Measurements from ENCODE around the gene ATP6V1F. TPM values are rescaled to one million over a fixed set of nuclear protein-coding genes. Genes with fewer than 3 reads are reported as not detected.
"Not testable (repeated sequence)": the region's sequence is repeated elsewhere in the genome, so short reads cannot be mapped to it uniquely, and the experiment has no call there.

ATP6V1F gene
- total and polyA plus RNA-seq, 5 donors, result 127 to 224 (median 137) TPM

- Histone ChIP-seq H3K4me3 (ENCODE audit: low read length) (no peak overlapping the region), H3K27me3 (ENCODE audit: control insufficient read depth, insufficient read depth) (no peaks in the 10 kb centered on the region), H3K4me1 (ENCODE audit: control insufficient read depth, insufficient read depth, low read length) (no peaks in the 10 kb centered on the region), H3K27ac (ENCODE audit: low read length) (no peak overlapping the region), H3K9me3 (ENCODE audit: control insufficient read depth, low read length) (no peaks in the 10 kb centered on the region)
- intact Hi-C loops (cut with DNase I), result loop anchor here in 1 of 4 donors (5.0 kb wide), 1 partner anchor 178 kb away; no protein-coding TSS in a partner anchor
- 89% methylated on average over 6 of the region's 6 CpGs for WGBS
- DNase-seq (peak in 1 of 3 donors; percentile 11), ATAC-seq (no peak)
Observed at GRCh38 chr7:128908750-128909624, 46.3 kb downstream of the ATP6V1F start.

- peak; percentile 8 to 27 for ATAC-seq
- H3K27ac ChIP-seq (ENCODE audit: low read length), result no peak overlapping the region
- WGBS, result 12% methylated on average over 42 of the region's 42 CpGs
- H3K4me1 ChIP-seq (ENCODE audit: control insufficient read depth, insufficient read depth, low read length), result no peaks in the 10 kb centered on the region
- intact Hi-C loops (cut with DNase I), result loop anchor here in 2 of 4 donors (5.0 to 10.0 kb wide), 2 partner anchors 175 to 177 kb away; no protein-coding TSS in a partner anchor
- peak; percentile 34 to 69 (median 54) for DNase-seq
- no peaks in the 10 kb centered on the region for H3K27me3 ChIP-seq (ENCODE audit: control insufficient read depth, insufficient read depth)
- H3K9me3 ChIP-seq (ENCODE audit: control insufficient read depth, low read length), result no peaks in the 10 kb centered on the region
- peak overlapping the region; percentile 27 for H3K4me3 ChIP-seq (ENCODE audit: low read length)
Observed at GRCh38 chr7:128909625-128910568, 47.2 kb downstream of the ATP6V1F start.

GRCh38 chr7:128910569-128910945, 47.9 kb downstream of the ATP6V1F start, which contains the start of gene KCP:
Gene KCP, minus strand, starts transcription at chr7:128910709. Its CDS starts 33 bp downstream, at chr7:128910676.
- H3K9me3 ChIP-seq (ENCODE audit: control insufficient read depth, low read length), result no peaks in the 10 kb centered on the region
- WGBS, result 19% methylated on average over 34 of the region's 34 CpGs
- intact Hi-C loops (cut with DNase I), result loop anchor here in 1 of 4 donors (10.0 kb wide), 1 partner anchor 174 kb away; no protein-coding TSS in a partner anchor
- peak within 1 kb of the TSS; percentile 27 for H3K4me3 ChIP-seq (ENCODE audit: low read length)
- no peaks in the 10 kb centered on the region for H3K27me3 ChIP-seq (ENCODE audit: control insufficient read depth, insufficient read depth)
- DNase-seq (peak in 1 of 3 donors; percentile 45), ATAC-seq (peak in 1 of 2 donors; percentile 3)
- no peak within 1 kb of the TSS for H3K27ac ChIP-seq (ENCODE audit: low read length)
- no peaks in the 10 kb centered on the region for H3K4me1 ChIP-seq (ENCODE audit: control insufficient read depth, insufficient read depth, low read length)

- Histone ChIP-seq H3K4me3 (ENCODE audit: low read length) (no peak overlapping the region), H3K9me3 (ENCODE audit: control insufficient read depth, low read length) (no peaks in the 10 kb centered on the region), H3K27me3 (ENCODE audit: control insufficient read depth, insufficient read depth) (no peaks in the 10 kb centered on the region), H3K4me1 (ENCODE audit: control insufficient read depth, insufficient read depth, low read length) (no peaks in the 10 kb centered on the region), H3K27ac (ENCODE audit: low read length) (no peak overlapping the region)
- WGBS, result 53% methylated on average over 8 of the region's 8 CpGs
- intact Hi-C loops (cut with DNase I), result loop anchor here in 1 of 4 donors (10.0 kb wide), 1 partner anchor 173 kb away; no protein-coding TSS in a partner anchor
- DNase-seq, result peak in 2 of 3 donors; percentile 58 to 69
- peak; percentile 28 to 32 for ATAC-seq
Observed at GRCh38 chr7:128911423-128912031, 48.9 kb downstream of the ATP6V1F start.

GRCh38 chr7:128912281-128912680, 49.6 kb downstream of the ATP6V1F start:
- no peaks in the 10 kb centered on the region for H3K27me3 ChIP-seq (ENCODE audit: control insufficient read depth, insufficient read depth)
- ATAC-seq (no peak), DNase-seq (peak in 1 of 3 donors; percentile 1)
- no peaks in the 10 kb centered on the region for H3K9me3 ChIP-seq (ENCODE audit: control insufficient read depth, low read length)
- no peaks in the 10 kb centered on the region for H3K4me1 ChIP-seq (ENCODE audit: control insufficient read depth, insufficient read depth, low read length)
- no peak overlapping the region for H3K4me3 ChIP-seq (ENCODE audit: low read length)
- intact Hi-C loops (cut with DNase I), result loop anchor here in 1 of 4 donors (10.0 kb wide), 1 partner anchor 173 kb away; no protein-coding TSS in a partner anchor
- 74% methylated on average over 3 of the region's 3 CpGs for WGBS
- H3K27ac ChIP-seq (ENCODE audit: low read length), result no peak overlapping the region

GRCh38 chr7:128912709-128913495, 50.2 kb downstream of the ATP6V1F start:
- H3K27me3 ChIP-seq (ENCODE audit: control insufficient read depth, insufficient read depth), result not testable (repeated sequence)
- 87% methylated on average over 11 of the region's 20 CpGs for WGBS
- peak in 1 of 2 donors; percentile 13 for ATAC-seq

GRCh38 chr7:128913870-128914565, 51.4 kb downstream of the ATP6V1F start:
- ATAC-seq (no peak), DNase-seq (peak in 1 of 3 donors; percentile 17)
- H3K4me1 ChIP-seq (ENCODE audit: control insufficient read depth, insufficient read depth, low read length), result no peaks in the 10 kb centered on the region
- no peaks in the 10 kb centered on the region for H3K9me3 ChIP-seq (ENCODE audit: control insufficient read depth, low read length)
- H3K27ac ChIP-seq (ENCODE audit: low read length), result no peak overlapping the region
- H3K4me3 ChIP-seq (ENCODE audit: low read length), result no peak overlapping the region
- no peaks in the 10 kb centered on the region for H3K27me3 ChIP-seq (ENCODE audit: control insufficient read depth, insufficient read depth)
- 85% methylated on average over 10 of the region's 10 CpGs for WGBS
- intact Hi-C loops (cut with DNase I), result loop anchor here in 1 of 4 donors (10.0 kb wide), 1 partner anchor 171 kb away; no protein-coding TSS in a partner anchor

More at GRCh38 chr7:128912709-128913495, 50.2 kb downstream of the ATP6V1F start:
- not testable (repeated sequence) for H3K9me3 ChIP-seq (ENCODE audit: control insufficient read depth, low read length); H3K4me1 ChIP-seq (ENCODE audit: control insufficient read depth, insufficient read depth, low read length); H3K4me3 ChIP-seq (ENCODE audit: low read length); H3K27ac ChIP-seq (ENCODE audit: low read length)
- intact Hi-C loops (cut with DNase I), result loop anchor here in 1 of 4 donors (10.0 kb wide), 1 partner anchor 172 kb away; no protein-coding TSS in a partner anchor
- peak in 1 of 3 donors; percentile 6 for DNase-seq

- Histone ChIP-seq H3K27ac (ENCODE audit: low read length) (no peak overlapping the region), H3K27me3 (ENCODE audit: control insufficient read depth, insufficient read depth) (no peaks in the 10 kb centered on the region), H3K4me1 (ENCODE audit: control insufficient read depth, insufficient read depth, low read length) (no peaks in the 10 kb centered on the region), H3K4me3 (ENCODE audit: low read length) (no peak overlapping the region), H3K9me3 (ENCODE audit: control insufficient read depth, low read length) (no peaks in the 10 kb centered on the region)
- DNase-seq (peak in 1 of 3 donors; percentile 38), ATAC-seq (no peak)
- intact Hi-C loops (cut with DNase I), result loop anchor here in 1 of 4 donors (10.0 kb wide), 1 partner anchor 170 kb away; no protein-coding TSS in a partner anchor
- 36% methylated on average over 11 of the region's 11 CpGs for WGBS
Observed at GRCh38 chr7:128914566-128915151, 52.0 kb downstream of the ATP6V1F start.
